Glomerular visceral epithelial cell (primary cell): ENCODE data around the gene ALG8.
"Not testable (repeated sequence)": the region's sequence is repeated elsewhere in the genome, so short reads cannot be mapped to it uniquely, and the experiment has no call there.

ENCODE experiments used
- DNase-seq: peaks from one replicate; pipeline ENCODE4 v3.0.0-alpha.2; 2016; ENCODE audit errors: extremely low spot score

Gene ALG8

DNA sequence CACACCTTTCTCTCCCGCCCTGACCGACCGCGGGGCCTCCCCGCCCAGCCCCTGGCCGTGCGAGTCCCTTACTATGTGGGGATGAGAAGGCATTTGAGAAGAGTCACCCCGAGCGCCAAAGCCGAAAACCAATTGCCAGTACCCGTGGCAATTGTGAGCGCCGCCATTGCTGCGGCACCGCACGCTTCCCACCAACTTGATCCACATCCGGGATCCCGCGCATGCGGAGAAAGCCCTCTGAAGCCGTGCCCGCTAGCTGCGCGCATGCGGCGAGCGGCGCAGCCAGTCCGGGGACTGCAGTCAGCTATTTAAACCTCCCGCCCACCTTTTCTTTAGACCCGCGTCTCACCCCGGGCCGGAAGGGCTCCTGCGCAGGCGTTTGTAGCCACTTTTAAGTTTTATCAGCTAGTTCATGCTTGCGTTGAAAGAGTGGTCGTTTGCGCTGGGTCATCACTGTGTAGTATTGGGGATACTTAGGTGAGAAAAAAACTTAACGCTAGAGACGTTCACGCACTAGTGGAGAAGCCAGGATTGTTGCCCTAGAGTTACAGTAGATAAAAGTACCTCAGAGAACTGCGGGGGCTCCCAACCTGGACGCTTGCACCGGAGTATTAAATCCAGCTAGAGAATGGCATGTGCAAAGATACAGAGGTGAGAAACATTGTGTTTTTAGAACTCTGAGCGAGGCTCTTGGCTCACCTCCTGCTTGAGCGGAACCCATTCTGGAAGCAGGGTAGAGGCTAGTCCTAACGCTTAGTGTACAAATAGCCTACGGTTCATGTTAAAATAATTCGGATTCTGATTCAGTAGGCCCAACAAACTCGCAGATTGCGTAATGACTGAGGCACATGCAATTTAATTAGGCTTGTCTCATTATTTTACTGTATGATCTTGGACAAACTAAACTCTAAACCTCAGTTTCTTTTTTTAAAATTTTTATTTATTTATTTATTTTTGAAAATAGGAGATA, at the start of gene ALG8:
Gene ALG8 (minus strand): TSS at position 205 of the 970 bp plus-strand sequence. CDS start 38 bp downstream, at position 167.
- DNase-seq, result peak; percentile 95

DNA sequence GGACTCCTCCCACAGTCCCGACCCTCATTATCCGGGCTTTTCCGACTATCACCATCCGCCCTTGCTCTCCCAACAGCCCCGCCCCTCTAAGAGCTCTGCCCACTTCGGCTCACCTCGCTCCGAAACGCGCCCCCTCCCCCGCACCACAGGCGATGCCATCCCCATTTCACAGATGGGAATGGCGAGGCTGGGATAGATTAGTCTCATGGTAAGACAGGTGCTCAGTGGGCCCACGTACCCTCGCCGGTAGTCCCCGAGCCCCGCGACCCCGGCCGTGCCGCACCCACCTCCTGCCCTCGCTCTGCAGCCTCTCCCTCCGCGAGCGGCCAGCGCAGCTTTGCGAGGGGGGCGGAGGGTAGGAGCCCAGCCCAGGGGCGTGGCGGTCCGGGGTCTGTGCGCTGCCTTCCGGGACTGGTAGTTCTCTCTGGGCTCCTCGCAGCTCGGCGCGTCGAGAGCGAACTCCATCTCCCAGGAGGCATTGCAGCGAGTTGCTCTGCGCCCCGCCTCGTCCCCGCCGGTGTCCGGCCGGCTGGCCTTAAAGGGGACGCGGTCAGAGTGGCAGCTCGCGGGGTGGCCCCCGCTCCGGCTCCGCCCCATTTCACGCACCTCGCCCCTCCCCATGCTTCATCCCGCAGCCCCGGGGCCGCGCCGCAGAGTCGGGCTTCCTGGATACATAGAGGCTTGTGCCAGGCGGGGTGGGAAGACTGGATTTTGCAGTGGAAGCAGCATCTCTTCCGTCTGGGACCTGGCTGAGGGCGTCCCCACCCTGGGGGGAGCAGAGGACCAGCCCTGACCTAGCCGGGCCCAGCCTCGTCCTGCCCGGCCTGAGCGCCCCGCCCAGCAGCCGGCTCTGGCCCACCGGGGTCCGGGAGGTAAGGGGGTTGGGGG, 49.1 kb upstream of the ALG8 start, which contains the start of the genes KCTD21 and USP35:
Gene KCTD21 (minus strand): TSS at position 341 of the 888 bp plus-strand sequence. CDS start 14,072 bp downstream, outside the sequence.
Gene USP35 (plus strand): TSS at position 634 of the 888 bp plus-strand sequence. CDS start 7,327 bp downstream, outside the sequence.
- DNase-seq, result peak; percentile 95

DNA sequence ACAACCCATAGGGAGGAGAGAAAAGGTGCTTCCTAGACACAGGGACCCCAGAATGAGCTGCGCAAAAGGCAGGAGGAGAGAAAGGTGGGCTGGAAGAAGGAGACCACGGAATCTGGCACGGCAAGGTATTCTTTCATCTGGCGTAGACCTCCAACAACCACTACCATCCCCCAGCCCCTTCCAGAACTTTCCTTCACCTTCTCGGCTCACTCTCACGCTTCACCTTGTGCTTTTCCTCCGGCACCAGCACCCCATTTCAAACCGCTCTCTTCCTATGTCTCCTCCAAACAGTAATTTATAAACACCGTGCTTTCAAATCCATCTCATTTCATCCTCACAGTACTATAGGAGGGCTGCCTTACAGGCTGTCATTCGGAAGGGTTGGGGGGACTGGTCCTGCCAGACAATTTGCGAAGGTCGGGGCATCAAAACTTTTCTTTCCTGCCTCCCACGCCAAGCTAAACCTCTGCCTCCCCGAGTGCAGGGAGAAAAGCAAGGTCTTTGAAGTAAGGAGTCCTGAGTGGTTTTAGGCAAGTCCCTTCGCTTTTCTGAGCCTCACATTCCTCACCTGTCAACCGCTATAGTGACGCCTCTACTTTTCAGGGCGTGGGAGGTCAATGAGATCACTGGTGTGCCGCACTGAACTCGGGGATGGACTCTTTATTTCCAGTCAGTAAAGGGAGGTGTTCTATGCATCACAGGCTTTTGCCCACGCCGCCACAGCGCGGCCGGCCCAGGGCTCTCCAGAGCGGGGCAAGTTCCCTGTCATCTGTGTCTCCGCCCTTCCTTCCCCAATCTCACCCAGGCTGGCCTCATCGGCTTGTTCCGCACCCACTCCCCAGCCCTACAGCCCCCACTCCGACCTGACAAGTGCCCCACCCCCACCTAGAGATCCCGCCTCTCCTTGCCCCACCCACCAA, 48.2 kb upstream of the ALG8 start:
- DNase-seq, result no peak

DNA sequence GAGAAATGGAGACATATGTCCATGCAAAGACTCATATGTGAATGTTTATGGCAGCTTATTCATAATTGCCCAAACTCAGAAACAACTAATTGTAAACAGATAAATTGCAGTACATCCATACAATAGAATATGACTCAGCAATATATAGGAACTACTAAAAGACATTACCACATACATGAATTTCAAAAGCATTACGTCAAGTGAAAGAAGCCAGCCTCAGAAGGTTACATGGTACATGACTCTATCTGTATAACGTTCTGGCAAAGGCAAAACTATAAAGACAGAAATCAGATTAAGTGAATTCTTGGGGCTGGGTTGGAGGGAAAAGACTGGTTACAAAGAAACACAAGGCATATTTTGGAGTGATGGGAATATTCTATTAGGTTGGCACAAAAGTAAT, 41.8 kb upstream of the ALG8 start:
- DNase-seq, result no peak

DNA sequence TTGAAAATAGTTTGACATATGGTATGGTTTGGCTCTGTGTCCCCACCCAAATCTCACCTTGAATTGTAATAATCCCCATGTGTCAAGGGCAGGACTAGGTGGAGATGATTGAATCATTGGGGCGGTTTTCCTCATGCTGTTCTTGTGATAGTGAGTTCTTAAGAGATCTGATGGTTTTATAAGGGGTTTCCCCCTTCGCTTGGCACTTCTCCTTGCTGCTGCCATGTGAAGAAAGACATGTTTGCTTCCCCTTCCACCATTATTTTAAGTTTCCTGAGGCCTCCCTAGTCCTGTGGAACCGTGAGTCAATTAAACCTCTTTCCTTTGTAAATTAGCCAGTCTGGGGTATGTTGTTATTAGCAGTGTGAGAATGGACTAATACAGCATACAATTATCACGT, 41.3 kb upstream of the ALG8 start:
- DNase-seq, result no peak

DNA sequence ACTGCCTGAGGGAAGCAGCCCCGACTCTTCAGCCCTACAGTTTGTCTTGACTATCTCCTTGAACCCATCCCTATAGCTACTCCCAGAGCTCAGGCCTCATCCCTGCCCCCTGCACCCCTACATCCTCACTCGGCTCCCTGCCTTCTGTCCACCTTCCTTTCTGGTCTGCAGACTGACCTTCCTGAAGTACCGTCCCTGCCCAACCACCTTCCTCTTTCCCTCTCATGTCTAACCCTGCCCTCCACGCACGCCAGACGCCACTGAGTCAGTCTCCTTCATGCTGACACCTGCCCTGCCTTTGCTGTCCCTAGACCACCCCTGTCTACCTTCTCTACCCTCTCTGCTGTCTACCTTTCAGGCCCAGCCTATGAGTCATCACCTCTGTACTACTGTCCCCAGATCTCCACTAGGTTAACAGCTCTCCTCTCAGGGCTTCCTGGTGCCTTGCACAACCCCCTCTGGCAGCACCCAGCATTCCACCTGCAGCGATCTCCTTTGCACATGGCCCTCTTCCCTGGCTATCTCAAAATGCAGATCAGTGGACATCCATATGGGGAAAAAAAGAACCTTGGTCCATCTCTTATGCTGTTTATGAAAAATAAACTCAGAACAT, 40.1 kb upstream of the ALG8 start:
- DNase-seq, result no peak

DNA sequence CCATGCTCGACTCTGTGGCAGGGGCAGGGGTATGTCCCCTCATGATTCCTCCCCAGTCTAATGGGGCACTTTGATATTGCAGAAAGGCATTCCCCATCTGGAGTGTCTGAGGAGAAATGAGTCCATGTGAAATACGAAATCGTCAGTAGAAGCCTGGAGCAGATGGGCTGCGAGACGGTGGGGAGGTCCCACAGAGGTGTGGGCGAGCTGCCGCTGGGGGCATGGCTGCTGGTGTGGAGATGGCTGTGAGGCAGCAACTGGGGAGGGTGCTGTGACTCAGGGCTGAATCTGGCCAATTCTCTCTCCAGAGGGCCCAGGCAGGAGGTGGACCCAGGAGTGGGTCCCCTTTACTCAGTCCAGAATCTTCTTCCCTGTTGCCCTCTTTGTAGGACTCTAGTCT, 37.8 kb upstream of the ALG8 start:
- no peak for DNase-seq

DNA sequence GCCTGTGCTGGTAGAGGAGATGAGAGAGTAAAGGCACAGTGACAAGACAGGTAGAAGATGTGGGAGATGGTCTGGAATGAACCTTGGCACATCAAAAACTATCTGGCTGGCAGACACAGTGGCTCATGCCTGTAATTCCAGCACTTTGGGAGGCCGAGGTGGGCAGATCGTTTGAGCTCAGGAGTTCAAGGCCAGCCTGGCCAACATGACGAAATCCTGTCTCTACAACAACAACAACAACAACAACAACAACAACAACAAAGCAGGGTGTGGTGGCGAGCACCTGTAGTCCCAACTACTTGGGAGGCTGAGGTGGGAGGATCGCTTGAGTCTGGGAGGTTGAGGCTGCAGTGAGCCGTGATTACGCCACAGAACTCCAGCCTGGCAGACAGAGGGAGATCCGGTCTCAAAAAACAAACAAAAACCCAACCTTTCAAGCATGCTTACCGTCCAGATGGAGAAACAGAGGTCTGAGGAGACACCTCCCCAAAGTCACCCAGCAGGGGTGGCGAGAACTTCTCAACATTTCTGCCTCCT, 37.2 kb upstream of the ALG8 start:
- no peak for DNase-seq

DNA sequence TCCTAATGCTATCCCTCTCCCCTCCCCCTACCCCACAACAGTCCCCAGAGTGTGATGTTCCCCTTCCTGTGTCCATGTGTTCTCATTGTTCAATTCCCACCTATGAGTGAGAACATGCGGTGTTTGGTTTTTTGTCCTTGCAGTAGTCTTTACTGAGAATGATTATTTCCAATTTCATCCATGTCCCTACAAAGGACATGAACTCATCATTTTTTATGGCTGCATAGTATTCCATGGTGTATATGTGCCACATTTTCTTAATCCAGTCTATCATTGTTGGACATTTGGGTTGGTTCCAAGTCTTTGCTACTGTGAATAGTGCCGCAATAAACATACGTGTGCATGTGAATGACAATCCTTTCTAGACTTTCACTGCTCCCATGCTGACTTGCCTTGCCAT, 36.4 kb upstream of the ALG8 start:
- DNase-seq, result not testable (repeated sequence)

DNA sequence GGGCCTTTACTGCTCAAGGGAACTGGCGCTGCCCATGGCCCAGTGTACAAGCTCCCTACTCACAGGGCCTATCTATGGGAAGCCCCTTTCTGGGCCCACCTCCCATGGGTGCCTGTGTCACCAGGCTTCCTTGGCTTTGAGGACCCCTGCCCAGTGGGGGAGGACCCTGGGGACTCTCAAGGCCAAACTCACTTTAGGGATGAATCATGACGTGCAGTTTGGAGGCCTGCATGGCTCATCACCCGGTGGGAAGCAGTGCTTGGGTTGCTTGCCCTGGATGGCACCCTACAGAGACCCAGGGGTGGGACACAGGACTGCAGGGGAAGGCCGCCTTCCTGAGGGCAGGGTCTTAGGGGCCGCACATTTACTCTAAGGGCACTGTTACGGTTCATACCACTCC, 32.5 kb upstream of the ALG8 start:
- DNase-seq, result no peak

DNA sequence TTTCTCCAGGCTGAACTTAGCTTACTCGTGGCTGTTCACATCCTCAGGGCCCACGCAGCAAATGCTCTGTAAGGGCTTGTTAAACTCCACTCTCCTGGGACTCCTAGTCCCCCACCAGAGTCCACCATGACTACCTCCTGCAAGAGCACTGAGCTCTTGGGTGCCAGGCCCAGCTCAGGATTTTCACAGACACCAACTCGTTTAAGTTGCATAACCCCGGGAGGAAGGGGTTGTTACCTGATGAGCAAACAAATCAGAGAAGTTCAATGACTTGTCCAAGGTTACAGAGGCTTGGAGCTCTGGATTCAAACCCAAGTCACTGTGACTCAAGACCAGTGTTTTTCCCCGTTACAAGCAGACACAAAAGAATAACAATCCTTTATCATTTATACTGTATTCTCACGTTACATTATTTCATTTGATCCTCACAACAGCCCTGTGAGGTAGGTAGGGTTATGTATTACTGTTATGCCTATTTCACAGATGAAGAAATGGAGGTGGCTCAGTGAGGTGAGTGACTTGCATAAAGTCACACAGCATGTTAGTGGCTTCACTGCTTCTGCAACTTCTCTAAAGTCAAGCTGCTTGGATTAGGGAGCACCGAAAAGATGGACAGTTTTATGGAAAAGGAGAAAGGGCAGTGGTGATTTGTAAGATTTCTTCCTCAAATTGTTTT, 31.6 kb upstream of the ALG8 start:
- no peak for DNase-seq

DNA sequence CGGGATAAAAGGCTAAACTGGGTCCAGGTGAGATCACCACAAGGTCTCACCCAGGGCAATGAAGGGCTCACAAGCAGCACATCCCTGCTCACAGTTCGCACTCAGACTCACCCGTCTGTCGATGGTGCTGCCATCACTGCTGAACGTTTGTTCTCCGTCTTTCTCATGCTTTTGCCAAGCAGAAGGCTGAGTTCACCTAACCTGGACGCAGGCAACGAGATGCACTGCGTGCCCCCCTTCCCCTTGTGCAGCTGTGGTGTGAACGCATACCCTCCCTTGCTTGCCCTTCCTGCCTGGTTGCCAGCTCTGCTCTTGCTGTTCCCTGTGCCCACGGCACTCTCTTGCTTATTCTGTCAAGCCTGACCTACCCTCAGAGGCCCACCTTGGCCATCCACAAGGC, 31.0 kb upstream of the ALG8 start:
- DNase-seq, result no peak

DNA sequence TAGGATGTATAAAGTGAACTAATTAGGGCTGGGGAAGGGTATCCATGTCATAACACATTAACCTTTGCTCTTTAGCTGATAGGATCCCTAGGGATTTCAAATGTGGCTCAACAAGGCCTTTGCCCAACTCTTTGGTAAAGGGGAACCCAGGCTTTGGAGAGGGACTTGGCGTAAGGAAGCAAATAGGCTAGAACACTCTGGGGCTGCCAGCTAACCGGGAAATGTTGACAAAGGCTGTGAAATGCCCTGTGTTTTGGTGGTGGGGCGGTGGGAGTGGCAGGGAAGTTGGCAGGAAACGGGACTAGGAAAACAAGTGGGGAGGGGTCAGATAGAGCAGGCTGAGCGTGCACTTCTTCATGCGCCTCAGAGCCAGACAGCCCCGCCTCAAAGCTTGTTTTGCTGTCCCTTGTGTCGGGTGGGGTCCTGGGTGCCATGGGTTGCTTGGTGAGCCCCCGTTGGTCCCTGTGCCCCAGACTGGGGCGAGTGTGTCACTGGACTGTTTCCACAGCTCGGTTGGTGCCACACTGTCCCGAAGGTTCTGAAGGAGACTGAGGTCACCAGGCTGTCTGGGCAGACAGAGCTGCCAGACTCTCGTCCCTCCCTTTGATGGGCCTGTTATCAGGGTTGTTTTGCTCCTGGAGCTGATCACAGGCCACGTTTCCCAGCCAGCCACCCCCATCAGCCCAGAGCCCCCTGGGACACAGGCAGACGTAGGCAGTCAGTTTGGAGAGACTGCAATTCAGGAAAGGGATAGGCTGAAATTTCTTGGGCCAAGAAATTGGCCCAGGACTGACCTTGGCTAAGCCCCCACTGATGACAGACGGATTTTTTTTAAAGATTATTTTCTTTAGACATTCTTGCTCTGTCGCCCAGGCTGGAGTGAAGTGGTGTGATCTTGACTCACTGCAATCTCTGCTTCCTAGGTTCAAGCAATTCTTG, 29.4 kb upstream of the ALG8 start:
- DNase-seq, result no peak

DNA sequence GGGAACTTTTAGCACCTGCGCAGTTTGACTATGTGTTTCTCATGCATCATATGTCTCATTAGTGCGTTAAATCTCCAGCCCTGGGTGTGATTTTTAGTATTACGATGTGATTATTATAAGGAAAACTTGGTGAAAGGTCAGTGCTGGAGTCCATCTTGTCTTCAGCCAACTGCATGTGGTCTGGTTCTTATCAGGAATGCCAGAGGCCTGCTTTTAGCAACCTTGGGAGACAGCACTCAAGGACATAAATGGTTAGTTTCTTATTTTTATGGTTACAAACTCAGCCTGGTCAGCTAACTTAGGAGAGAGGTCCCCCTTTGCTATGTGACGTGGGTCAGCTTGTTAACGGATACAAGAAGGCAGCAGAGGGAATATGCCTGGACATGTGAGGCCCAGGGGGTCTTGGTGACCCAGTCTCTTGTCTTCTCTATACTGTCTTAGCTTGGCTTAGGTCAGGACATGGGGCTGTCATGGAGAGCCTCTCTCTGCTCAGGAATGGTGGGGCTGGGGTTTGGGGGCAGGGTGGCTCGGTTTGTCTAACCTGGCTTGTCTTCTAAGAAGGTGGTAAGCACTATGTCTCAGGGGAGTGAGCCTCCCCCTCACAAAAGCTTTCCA, 27.5 kb upstream of the ALG8 start:
- DNase-seq, result no peak

DNA sequence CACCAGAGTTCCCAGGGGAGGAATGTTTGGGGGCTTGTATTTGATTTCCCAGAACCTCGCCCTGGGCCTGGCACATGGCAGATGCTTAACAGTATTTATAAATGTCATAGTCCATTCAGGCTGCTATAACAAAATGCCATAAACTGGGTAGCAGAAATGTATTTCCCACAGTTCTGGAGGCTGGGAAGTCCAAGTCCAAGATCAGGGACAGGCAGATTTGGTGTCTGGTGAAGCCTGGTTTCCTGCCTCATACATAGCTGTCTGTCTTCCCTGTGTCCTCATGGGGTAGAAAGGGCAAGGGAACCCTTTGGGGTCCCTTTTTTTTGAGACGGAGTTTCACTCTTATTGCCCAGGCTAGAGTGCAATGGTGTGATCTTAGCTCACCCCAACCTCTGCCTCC, 25.0 kb upstream of the ALG8 start:
- no peak for DNase-seq

DNA sequence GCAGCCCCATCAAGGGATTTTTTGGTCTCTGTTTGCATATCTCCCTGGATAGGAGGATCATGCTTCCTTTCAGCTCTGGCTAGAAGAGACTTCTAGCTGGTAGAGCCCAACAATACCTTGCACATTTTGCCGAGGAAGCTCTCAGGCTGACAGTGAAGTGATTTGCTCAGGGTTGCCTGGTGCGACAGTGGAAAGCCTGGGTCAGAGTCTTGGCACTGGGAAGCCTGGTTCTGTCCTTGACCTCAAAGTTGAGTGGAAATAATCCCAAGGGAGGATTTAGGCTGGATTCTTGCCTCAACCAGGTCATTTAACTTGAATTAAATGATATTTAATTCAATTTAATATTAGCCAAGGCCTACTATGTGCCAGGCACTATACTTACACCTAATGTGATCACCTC, 24.4 kb upstream of the ALG8 start:
- no peak for DNase-seq

DNA sequence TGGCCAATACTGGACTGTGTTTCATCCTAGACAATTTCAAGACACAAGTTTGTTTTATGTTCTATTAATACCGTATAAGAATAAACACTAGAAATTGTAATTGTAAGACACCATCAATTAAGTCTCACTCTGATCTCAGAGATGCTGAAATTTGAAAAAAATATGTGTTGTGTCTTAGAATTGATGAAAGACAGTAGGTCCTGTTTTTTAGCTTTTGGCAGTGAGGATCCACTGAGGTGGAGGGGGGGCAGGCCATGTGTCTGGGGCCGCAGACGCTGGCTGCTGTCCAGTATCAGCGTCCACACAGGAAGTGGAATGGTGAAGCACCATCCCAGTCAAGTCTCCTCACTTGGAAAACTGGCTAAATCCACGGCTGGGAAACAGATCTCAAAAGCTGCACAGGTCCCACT, 22.5 kb upstream of the ALG8 start:
- DNase-seq, result no peak

DNA sequence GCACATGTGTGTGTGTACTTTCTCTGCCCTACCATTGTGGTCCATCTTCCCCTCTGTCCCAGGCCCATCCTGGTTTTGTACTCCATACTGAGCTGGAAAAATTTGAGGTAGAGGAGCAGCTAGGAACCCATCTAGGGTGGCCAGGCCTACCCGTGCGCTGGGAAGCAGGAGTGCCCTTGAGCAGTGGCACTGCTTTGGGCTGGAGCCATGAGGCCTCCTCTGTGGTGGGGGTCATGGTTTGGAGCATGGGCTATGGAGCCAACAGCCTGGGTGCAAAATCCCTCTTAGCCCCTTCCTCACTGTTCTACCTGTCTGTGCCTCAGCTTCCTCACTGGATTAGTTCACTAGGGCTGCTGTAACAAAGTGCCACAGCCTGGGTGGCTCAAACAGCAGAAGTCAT, 21.9 kb upstream of the ALG8 start:
- no peak for DNase-seq
